CD4-positive, alpha-beta T cell (primary cell): ENCODE measurements around the gene PLPPR3. TPM values are rescaled to one million over a fixed set of nuclear protein-coding genes. Genes with fewer than 3 reads are reported as not detected.

Experiments
- ATAC-seq: fragments of 200-7000 bp; cut with Tn5 transposase; one replicate; pipeline ENCODE4 v1.10.0; 2022; ENCODE audit warnings: mild to moderate bottlenecking; ENCODE audit not compliant: poor library complexity
- CTCF ChIA-PET: fragments of 350-600 bp; sonication (Branson Sonifier 250); formaldehyde crosslinking; loops from one replicate; lab custom pipeline; 2021; ENCODE audit warnings: antibody characterized with exemption, inconsistent platforms; lab: Charles Lee
- POLR2A ChIA-PET: fragments of 350-600 bp; sonication (Branson Sonifier 250); formaldehyde crosslinking; loops from one replicate; lab custom pipeline; 2021; ENCODE audit warnings: antibody characterized with exemption, inconsistent platforms; lab: Charles Lee
- DNase-seq, 14 experiments: peaks; one replicate each; pipeline ENCODE4 v3.0.0-alpha.2; 2013 to 2020; ENCODE audit warnings: mixed read lengths in 2 of 14
- H3K27ac ChIP-seq, 2 donors: one replicate each; pipeline versions ENCODE4 v1.5.1 to v1.7.0; 2013; ENCODE audit warnings: low read length in 2 of 2, low read depth in 1 of 2, mild to moderate bottlenecking in 1 of 2
- H3K27me3 ChIP-seq, 2 experiments: 1 replicate in 1 of 2; 2 replicates in 1 of 2; pipeline versions ENCODE4 v1.6.1 to v1.7.0; 2013; ENCODE audit warnings: low read length in 2 of 2, control low read depth in 1 of 2, mild to moderate bottlenecking in 1 of 2, moderate library complexity in 1 of 2; ENCODE audit not compliant: insufficient read depth in 2 of 2, control insufficient read depth in 1 of 2
- H3K36me3 ChIP-seq: one replicate; pipeline ENCODE4 v1.6.1; 2013; ENCODE audit warnings: low read length, control low read depth; ENCODE audit not compliant: insufficient read depth
- H3K4me1 ChIP-seq: one replicate; pipeline ENCODE4 v1.6.1; 2013; ENCODE audit warnings: low read length, control low read depth; ENCODE audit not compliant: insufficient read depth
- H3K4me3 ChIP-seq: one replicate; pipeline ENCODE4 v1.5.1; 2013; ENCODE audit warnings: mild to moderate bottlenecking, low read length, moderate library complexity
- H3K9me3 ChIP-seq, 2 experiments: 1 replicate in 1 of 2; 2 replicates in 1 of 2; pipeline versions ENCODE4 v1.6.1 to v1.7.0; 2013; ENCODE audit warnings: low read length in 2 of 2, mild to moderate bottlenecking in 2 of 2, control low read depth in 1 of 2, moderate library complexity in 1 of 2; ENCODE audit not compliant: control insufficient read depth in 1 of 2, insufficient read depth in 1 of 2
- H3K27ac Mint-ChIP-seq: one replicate; pipeline ENCODE4 v1.8.0; 2020; ENCODE audit warnings: mixed read lengths
- H3K27me3 Mint-ChIP-seq: one replicate; pipeline ENCODE4 v1.8.0; 2021; ENCODE audit warnings: mixed read lengths
- H3K36me3 Mint-ChIP-seq: one replicate; pipeline ENCODE4 v1.8.0; 2021; ENCODE audit warnings: low read depth, mixed read lengths
- H3K4me1 Mint-ChIP-seq: one replicate; pipeline ENCODE4 v1.8.0; 2021; ENCODE audit warnings: low read depth, mixed read lengths
- H3K4me3 Mint-ChIP-seq: one replicate; pipeline ENCODE4 v1.8.0; 2020; ENCODE audit warnings: mild to moderate bottlenecking, mixed read lengths
- H3K9me3 Mint-ChIP-seq: one replicate; pipeline ENCODE4 v1.8.0; 2020; ENCODE audit warnings: mixed read lengths
- intact Hi-C, 2 experiments: fragments of 100-400 bp; cut with DNase I in 1 of 2; cut with micrococcal nuclease in 1 of 2; formaldehyde crosslinking; loops; one replicate each; pipeline versions ENCODE4 v1.15.1 to v1.9.0; 2023 to 2025; cut with DNase I, micrococcal nuclease
- total RNA-seq, 174 experiments: library from RNA in 2 of 174; stranded (reverse) in 2 of 174; gene quantifications; one replicate each; pipeline ENCODE4 v1.2.3 and lab custom pipeline; 2021 to 2026
- TF ChIP-seq, protein P1 (sequence below): fragments of 200-600 bp; IDR thresholded peaks from one replicate; pipeline ENCODE4 v1.8.0; 2022; ENCODE audit warnings: antibody characterized with exemption, mild to moderate bottlenecking

PLPPR3 gene
- total RNA-seq, 2 experiments from 2014 or later: not detected

DNA sequence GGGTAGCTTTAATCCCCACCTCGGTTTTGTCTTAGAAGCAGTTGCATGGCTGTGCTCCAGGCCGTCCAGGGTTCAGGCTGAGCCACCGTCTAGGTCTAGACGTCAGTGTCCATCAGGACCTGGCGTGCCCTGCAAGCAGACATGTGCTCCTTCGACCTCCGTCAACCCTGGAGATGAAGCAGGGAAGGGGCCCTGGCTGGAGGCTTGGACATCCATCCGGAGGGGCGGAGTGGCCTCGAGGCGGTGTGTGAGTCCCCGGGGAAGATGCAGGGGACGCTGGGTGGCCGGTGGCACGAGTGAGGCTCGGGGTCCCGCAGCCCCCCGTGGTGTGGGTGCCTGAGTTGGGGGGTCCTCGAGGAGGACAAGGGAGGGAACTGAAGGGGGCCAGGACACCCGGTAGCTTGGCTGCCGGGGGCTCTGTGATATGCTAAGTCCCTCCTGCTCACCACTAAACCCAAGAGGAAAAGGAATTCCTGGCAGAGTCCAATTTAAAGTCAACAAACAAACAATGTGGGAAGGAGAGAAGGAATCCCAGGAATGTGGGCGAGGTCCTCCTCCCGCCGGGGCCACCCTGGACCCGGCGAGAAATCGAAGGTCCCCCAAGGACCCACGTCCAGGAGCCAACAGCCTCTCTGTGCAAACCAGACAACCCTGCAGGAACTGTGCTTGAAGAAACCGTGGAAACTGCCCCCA, 39.4 kb downstream of the PLPPR3 start:
- no peaks in the 10 kb centered on the region for H3K4me1 ChIP-seq
- no peak overlapping the region for H3K4me3 ChIP-seq
- Mint-ChIP-seq H3K9me3 (no peaks in the 10 kb centered on the region), H3K4me1 (no peaks in the 10 kb centered on the region), H3K27ac (no peak overlapping the region), H3K4me3 (no peak overlapping the region), H3K36me3 (no peaks in the 10 kb centered on the region), H3K27me3 (no peaks in the 10 kb centered on the region)
- intact Hi-C loops: no loop called here
- no peak overlapping the region for H3K27ac ChIP-seq
- no peaks in the 10 kb centered on the region for H3K36me3 ChIP-seq
- TF ChIP-seq, protein P1, sequence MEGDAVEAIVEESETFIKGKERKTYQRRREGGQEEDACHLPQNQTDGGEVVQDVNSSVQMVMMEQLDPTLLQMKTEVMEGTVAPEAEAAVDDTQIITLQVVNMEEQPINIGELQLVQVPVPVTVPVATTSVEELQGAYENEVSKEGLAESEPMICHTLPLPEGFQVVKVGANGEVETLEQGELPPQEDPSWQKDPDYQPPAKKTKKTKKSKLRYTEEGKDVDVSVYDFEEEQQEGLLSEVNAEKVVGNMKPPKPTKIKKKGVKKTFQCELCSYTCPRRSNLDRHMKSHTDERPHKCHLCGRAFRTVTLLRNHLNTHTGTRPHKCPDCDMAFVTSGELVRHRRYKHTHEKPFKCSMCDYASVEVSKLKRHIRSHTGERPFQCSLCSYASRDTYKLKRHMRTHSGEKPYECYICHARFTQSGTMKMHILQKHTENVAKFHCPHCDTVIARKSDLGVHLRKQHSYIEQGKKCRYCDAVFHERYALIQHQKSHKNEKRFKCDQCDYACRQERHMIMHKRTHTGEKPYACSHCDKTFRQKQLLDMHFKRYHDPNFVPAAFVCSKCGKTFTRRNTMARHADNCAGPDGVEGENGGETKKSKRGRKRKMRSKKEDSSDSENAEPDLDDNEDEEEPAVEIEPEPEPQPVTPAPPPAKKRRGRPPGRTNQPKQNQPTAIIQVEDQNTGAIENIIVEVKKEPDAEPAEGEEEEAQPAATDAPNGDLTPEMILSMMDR: no peak
- ChIA-PET POLR2A (no interaction called here), CTCF (no interaction called here)
- H3K9me3 ChIP-seq: peaks cover 0 to 4% of the 10 kb centered on the region in 2 experiments
- ATAC-seq (no peak), DNase-seq (no peak)
- H3K27me3 ChIP-seq: peaks cover 0 to 2% of the 10 kb centered on the region in 2 experiments

- H3K27ac ChIP-seq: no peak overlapping the region
- peaks cover 0 to 2% of the 10 kb centered on the region in 2 experiments for H3K27me3 ChIP-seq
- Mint-ChIP-seq H3K4me3 (no peak overlapping the region), H3K9me3 (no peaks in the 10 kb centered on the region), H3K4me1 (no peaks in the 10 kb centered on the region), H3K27ac (no peak overlapping the region), H3K36me3 (no peaks in the 10 kb centered on the region), H3K27me3 (no peaks in the 10 kb centered on the region)
- ChIA-PET POLR2A (no interaction called here), CTCF (no interaction called here)
- H3K9me3 ChIP-seq: peaks cover 0 to 4% of the 10 kb centered on the region in 2 experiments
- intact Hi-C loops: no loop called here
- H3K4me1 ChIP-seq: no peaks in the 10 kb centered on the region
- no peak for DNase-seq
- H3K36me3 ChIP-seq: no peaks in the 10 kb centered on the region
- no peak for ATAC-seq
- TF ChIP-seq, protein P1: no peak
- H3K4me3 ChIP-seq: no peak overlapping the region
Measured at GRCh38 chr19:781800-782184, 40.0 kb downstream of the PLPPR3 start.

GRCh38 chr19:780935-781334, 40.8 kb downstream of the PLPPR3 start:
- TF ChIP-seq, protein P1: no peak
- no peaks in the 10 kb centered on the region for H3K36me3 ChIP-seq
- H3K36me3 Mint-ChIP-seq: no peaks in the 10 kb centered on the region
- H3K4me1 Mint-ChIP-seq: no peaks in the 10 kb centered on the region
- no peak overlapping the region for H3K27ac ChIP-seq
- H3K9me3 Mint-ChIP-seq: no peaks in the 10 kb centered on the region
- CTCF ChIA-PET: no interaction called here
- DNase-seq (no peak), ATAC-seq (no peak)
- no peak overlapping the region for H3K4me3 Mint-ChIP-seq
- intact Hi-C loops: no loop called here
- H3K27me3 Mint-ChIP-seq: no peaks in the 10 kb centered on the region
- peaks cover 0 to 4% of the 10 kb centered on the region in 2 experiments for H3K9me3 ChIP-seq
- H3K27ac Mint-ChIP-seq: no peak overlapping the region
- POLR2A ChIA-PET: no interaction called here
- H3K4me3 ChIP-seq: no peak overlapping the region
- peaks cover 0 to 2% of the 10 kb centered on the region in 2 experiments for H3K27me3 ChIP-seq
- no peaks in the 10 kb centered on the region for H3K4me1 ChIP-seq
